Activated CD8-positive, alpha-beta memory T cell treated with anti-CD3 and anti-CD28 coated beads, Interleukin-2, amount 10 ng/mL, durations not matched to agents 7 days and 5 days (primary cell): ENCODE measurements around the gene TMEM150B. TPM values are rescaled to one million over a fixed set of nuclear protein-coding genes. Genes with fewer than 3 reads are reported as not detected.
A peak's percentile ranks its signal among the peaks of the same experiment; 100 is the strongest.

Source experiments
- ATAC-seq: fragments of 150-1000 bp; cut with Tn5 transposase; one replicate; pipeline ENCODE4 v1.10.0; 2021; ENCODE audit warnings: moderate library complexity
- CTCF ChIA-PET: fragments of 350-600 bp; sonication (Branson Sonifier 250); formaldehyde crosslinking; loops from one replicate; lab custom pipeline; 2021; ENCODE audit warnings: antibody characterized with exemption; lab: Charles Lee
- DNase-seq: peaks from one replicate; pipeline ENCODE4 v3.0.0-alpha.2; 2020
- H3K27ac Mint-ChIP-seq: one replicate; pipeline ENCODE4 v1.8.0; 2021; ENCODE audit warnings: mild to moderate bottlenecking, mixed read lengths
- H3K27me3 Mint-ChIP-seq: one replicate; pipeline ENCODE4 v1.8.0; 2021; ENCODE audit warnings: mixed read lengths
- H3K36me3 Mint-ChIP-seq: one replicate; pipeline ENCODE4 v1.8.0; 2021; ENCODE audit warnings: mild to moderate bottlenecking, mixed read lengths
- H3K4me1 Mint-ChIP-seq: one replicate; pipeline ENCODE4 v1.8.0; 2021; ENCODE audit warnings: mixed read lengths
- H3K4me3 Mint-ChIP-seq: one replicate; pipeline ENCODE4 v1.8.0; 2021; ENCODE audit warnings: mild to moderate bottlenecking, moderate library complexity, mixed read lengths
- H3K9me3 Mint-ChIP-seq: one replicate; pipeline ENCODE4 v1.8.0; 2022; ENCODE audit warnings: low read depth, mixed read lengths
- total RNA-seq, 2 experiments: library from RNA; stranded (reverse); gene quantifications; one replicate each; pipeline ENCODE4 v1.2.3, GENCODE V29; 2021

The TMEM150B gene
- total RNA-seq, 2 experiments from 2014 or later = 1.2 to 2.4 TPM

DNA sequence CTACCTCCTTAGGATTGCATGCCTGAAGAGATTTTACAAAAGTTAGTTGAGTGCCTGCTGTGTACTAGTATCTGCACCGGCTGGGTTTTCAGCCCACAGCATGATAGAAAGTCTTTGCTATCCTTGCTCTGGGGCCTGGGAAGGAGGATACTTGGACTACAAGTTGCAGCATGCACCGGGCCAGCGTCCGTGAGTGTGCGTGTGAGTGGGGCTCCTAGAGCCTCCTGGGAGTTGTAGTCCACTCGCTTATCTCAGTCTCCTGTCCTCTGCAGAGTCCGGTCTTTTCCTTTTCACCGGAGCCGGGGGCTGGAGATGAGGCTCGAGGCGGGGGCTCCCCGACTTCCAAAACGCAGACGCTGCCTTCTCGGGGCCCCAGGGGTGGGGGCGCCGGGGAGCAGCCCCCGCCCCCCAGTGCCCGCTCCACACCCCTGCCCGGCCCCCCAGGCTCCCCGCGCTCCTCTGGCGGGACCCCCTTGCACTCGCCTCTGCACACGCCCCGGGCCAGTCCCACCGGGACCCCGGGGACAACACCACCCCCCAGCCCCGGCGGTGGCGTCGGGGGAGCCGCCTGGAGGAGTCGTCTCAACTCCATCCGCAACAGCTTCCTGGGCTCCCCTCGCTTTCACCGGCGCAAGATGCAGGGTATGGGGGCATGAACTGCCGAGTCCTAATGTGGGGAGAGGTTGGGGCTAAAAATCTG lies 20.7 kb downstream of the TMEM150B start:
- ATAC-seq (peak; percentile 24), DNase-seq (peak; percentile 65)
- Mint-ChIP-seq H3K4me3 (no peak overlapping the region), H3K27me3 (no peaks in the 10 kb centered on the region), H3K4me1 (peaks cover 25% of the 10 kb centered on the region), H3K9me3 (no peaks in the 10 kb centered on the region), H3K27ac (no peak overlapping the region), H3K36me3 (peaks cover 4% of the 10 kb centered on the region)
- CTCF ChIA-PET = interaction anchor here (1.8 to 3.6 kb wide), 2 partner anchors 12 to 34 kb away, joined by 5 to 45 read pairs; partner anchors contain the start of gene KMT5C

DNA sequence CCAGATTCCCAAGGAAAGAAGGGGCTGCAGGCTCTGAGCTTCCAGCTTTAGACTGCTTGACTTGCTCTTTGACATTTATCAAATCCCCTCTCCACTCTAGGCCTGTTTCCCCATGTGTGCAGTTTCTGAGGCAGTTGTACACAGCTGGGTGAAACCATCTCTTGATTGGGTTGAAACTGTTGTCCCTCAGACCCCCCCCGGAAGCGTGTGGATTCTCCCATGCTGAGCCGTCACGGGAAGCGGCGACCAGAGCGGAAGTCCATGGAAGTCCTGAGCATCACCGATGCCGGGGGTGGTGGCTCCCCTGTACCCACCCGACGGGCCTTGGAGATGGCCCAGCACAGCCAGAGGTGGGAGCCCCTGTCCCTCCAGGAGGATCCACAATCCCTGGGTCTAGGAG lies 21.7 kb downstream of the TMEM150B start:
- H3K4me3 Mint-ChIP-seq = no peak overlapping the region
- CTCF ChIA-PET = interaction anchor here (1.0 to 3.9 kb wide), 11 partner anchors 11 to 201 kb away, joined by 4 to 58 read pairs (median 16); partner anchors contain the start of genes BRSK1, GARIN5B, HSPBP1 and KMT5C
- H3K27ac Mint-ChIP-seq = no peak overlapping the region
- H3K9me3 Mint-ChIP-seq = no peaks in the 10 kb centered on the region
- H3K4me1 Mint-ChIP-seq = peaks cover 28% of the 10 kb centered on the region
- H3K36me3 Mint-ChIP-seq = peaks cover 4% of the 10 kb centered on the region
- ATAC-seq (no peak), DNase-seq (no peak)
- peaks cover 3% of the 10 kb centered on the region for H3K27me3 Mint-ChIP-seq

DNA sequence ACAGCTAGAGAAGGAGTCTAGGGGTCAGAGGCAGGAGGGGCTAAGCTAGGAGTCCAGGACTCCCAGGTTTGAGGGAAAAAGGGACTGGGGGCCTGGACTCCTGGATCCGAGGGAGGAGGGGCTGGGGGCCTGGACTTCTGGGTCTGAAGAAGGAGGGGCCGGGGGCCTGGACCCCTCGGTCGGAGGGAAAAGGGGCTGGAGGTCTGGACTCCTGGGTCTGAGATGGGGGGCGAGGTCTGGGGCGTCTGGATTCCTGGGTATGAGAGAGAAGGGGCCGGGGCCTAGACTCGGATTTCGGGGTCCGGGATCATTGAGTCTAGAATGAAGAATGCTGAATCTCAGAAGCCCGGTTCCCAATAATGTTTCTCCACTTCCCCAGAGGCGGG lies 22.8 kb downstream of the TMEM150B start:
- CTCF ChIA-PET = interaction anchor here (0.6 to 3.9 kb wide), 33 partner anchors 10 to 1097 kb away, joined by 3 to 58 read pairs (median 6); partner anchors contain the start of genes BRSK1, HSPBP1, ISOC2 and KMT5C
- ATAC-seq (no peak), DNase-seq (no peak)
- H3K4me3 Mint-ChIP-seq = peak overlapping the region; percentile 78
- H3K36me3 Mint-ChIP-seq = peaks cover 4% of the 10 kb centered on the region
- H3K4me1 Mint-ChIP-seq = peaks cover 31% of the 10 kb centered on the region
- H3K9me3 Mint-ChIP-seq = no peaks in the 10 kb centered on the region
- peaks cover 3% of the 10 kb centered on the region for H3K27me3 Mint-ChIP-seq
- H3K27ac Mint-ChIP-seq = peak overlapping the region; percentile 94

DNA sequence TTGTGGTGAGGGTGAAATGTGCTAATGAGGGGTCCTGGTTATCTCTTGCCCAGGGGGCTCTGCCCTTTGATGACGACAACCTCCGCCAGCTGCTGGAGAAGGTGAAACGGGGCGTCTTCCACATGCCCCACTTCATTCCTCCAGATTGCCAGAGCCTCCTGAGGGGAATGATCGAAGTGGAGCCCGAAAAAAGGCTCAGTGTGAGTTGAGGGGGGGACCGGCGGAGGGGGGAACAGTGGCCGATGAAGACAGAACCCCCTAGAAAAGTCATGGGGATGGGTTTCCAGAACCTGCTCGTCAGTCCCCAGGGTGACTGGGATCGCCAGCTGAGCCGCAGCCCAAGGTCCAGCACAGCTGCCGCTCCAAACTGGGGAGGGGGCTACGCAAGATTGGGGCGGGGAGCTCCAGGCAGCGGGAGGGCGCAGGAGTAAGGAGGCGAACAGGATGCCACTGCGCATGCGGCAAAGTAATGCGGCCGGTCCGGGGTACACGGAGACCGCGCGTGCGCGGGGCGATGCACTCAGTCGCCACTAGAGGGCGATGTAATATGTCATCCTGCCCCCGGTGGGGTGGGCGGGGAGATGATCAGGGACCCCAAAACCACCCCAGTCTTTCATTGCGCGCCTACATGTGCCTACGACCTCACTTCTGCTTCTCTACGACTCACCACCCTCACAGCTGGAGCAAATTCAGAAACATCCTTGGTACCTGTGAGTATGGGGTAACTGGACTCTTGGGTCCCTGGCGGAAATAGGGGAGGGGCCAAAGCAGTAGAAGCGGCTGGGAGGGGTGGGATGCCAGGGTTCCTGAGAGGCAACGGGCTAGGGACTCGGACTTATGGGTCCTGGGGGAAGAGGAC lies 23.5 kb downstream of the TMEM150B start:
- Mint-ChIP-seq H3K9me3 (no peaks in the 10 kb centered on the region), H3K27ac (peak overlapping the region; percentile 94), H3K4me3 (peak overlapping the region; percentile 78), H3K27me3 (peaks cover 3% of the 10 kb centered on the region), H3K4me1 (peaks cover 31% of the 10 kb centered on the region), H3K36me3 (peaks cover 4% of the 10 kb centered on the region)
- CTCF ChIA-PET = interaction anchor here (0.6 to 3.9 kb wide), 43 partner anchors 10 to 1097 kb away, joined by 3 to 58 read pairs (median 5); partner anchors contain the start of genes BRSK1, GARIN5B, HSPBP1 and ISOC2
- ATAC-seq (peak; percentile 95), DNase-seq (peak; percentile 96)

DNA sequence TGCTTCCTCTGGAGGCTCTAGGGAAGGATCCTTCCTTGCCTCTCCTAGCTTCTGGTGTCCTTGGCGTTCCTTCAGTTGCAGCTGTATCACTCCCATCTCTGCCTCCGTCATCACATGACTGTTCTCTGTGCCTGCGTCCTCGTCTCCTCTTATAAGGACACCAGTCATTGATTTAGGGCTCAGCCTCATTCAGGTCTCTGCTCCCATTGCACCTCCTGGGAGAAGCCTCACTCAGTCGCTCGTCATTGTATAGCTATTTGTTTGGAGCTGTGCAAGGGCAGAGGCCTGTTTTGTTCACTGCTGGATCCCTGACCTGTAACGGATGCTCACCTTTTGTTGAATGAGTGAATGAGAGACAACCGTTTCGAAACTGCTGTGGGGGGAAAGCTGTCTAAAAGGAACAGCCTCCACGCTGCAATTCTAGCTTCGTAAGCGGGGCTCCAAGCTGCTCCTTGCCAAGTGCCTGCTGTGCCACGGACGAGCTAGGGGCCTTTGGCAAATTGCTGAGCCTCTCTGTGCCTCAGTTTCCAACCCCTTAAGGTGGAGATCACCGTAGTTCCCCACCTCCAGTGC lies 24.2 kb downstream of the TMEM150B start:
- peaks cover 4% of the 10 kb centered on the region for H3K36me3 Mint-ChIP-seq
- no peak overlapping the region for H3K4me3 Mint-ChIP-seq
- peaks cover 3% of the 10 kb centered on the region for H3K27me3 Mint-ChIP-seq
- ATAC-seq (no peak), DNase-seq (no peak)
- CTCF ChIA-PET = interaction anchor here (0.6 to 3.9 kb wide), 39 partner anchors 9 to 338 kb away, joined by 3 to 58 read pairs (median 6); partner anchors contain the start of genes BRSK1, GARIN5B, HSPBP1 and ISOC2
- peak overlapping the region; percentile 94 for H3K27ac Mint-ChIP-seq
- peaks cover 31% of the 10 kb centered on the region for H3K4me1 Mint-ChIP-seq
- no peaks in the 10 kb centered on the region for H3K9me3 Mint-ChIP-seq

DNA sequence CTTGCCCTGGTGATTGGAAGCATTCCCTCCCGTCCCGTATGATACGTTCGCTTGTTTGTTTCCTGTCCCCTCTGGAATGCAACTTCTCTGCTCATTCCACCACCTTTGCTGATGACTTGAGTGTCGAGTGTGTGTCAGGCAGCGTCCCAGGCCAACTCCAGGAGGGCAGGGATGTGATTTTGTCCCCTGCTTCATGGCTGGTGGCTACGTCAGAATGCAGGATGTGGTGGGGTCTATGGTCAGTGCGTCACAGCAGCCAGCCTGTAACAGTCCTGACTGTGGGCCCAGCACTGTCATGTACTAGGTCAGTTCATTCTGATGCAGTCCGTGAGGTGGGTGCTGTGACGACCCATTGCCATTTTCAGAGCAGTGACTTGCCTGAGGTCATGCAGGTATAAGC lies 25.1 kb downstream of the TMEM150B start:
- H3K4me3 Mint-ChIP-seq = no peak overlapping the region
- CTCF ChIA-PET = interaction anchor here (2.6 to 3.9 kb wide), 3 partner anchors 8 to 333 kb away, joined by 6 to 58 read pairs (median 46); partner anchors contain the start of gene TMEM238
- H3K27ac Mint-ChIP-seq = no peak overlapping the region

DNA sequence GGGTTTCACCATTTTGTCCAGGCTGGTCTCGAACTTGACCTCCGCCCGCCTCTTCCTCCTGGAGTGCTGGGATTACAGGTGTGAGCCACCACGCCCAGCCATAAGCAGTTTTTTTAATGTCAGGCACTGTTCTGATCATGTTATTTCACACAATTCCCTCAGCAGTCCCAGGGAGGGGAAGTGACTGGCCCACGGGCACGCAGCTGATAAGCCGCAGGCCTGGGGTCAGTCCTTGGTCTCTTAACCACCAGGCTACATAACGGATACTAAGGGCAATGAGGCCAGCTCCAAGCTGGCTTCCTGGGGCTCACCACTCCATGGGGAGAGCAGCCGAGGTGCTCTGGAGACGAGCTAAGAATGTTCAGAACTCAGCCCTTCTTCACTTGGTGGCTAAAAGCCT lies 27.9 kb downstream of the TMEM150B start:
- no peak for ATAC-seq
- Mint-ChIP-seq H3K4me3 (no peak overlapping the region), H3K36me3 (no peaks in the 10 kb centered on the region), H3K27ac (no peak overlapping the region), H3K9me3 (no peaks in the 10 kb centered on the region), H3K27me3 (peaks cover 3% of the 10 kb centered on the region), H3K4me1 (peaks cover 24% of the 10 kb centered on the region)
- CTCF ChIA-PET = no interaction called here
- DNase-seq = no peak

More for the DNA sequence above, 25.1 kb downstream of the TMEM150B start:
- Mint-ChIP-seq H3K4me1 (peaks cover 25% of the 10 kb centered on the region), H3K36me3 (peaks cover 2% of the 10 kb centered on the region), H3K27me3 (peaks cover 3% of the 10 kb centered on the region), H3K9me3 (no peaks in the 10 kb centered on the region)
- DNase-seq (no peak), ATAC-seq (no peak)

DNA sequence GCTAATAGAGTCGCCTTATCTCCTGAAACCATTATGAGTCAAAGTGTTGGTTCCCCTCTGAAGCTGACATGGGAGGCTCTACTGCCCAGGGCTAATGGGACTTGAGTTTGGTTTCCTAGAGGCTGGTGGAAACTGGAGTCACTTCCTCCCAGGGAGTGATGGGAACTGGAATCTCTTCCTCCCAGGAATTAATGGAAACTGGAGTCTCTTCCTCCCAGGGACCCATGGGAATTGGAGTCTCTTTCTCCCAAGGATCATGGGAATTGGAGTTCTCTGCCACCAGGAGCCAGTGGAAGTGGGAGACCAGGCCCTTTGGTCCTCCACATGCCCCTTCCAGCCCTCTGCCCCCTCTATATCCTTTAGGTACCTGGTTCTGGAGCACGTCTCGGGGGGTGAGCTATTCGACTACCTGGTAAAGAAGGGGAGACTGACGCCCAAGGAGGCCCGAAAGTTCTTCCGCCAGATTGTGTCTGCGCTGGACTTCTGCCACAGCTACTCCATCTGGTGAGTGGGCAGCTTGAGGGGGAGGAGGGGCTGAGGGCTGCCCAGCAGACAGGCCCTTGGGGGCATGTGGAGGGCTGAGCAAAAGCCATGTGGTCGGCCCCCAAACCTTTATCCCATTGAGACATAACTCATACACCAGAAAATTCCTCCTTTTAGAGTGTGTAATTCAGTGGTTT lies 35.9 kb downstream of the TMEM150B start:
- CTCF ChIA-PET = no interaction called here
- Mint-ChIP-seq H3K4me1 (peaks cover 8% of the 10 kb centered on the region), H3K27ac (no peak overlapping the region), H3K9me3 (no peaks in the 10 kb centered on the region), H3K36me3 (no peaks in the 10 kb centered on the region), H3K27me3 (no peaks in the 10 kb centered on the region), H3K4me3 (no peak overlapping the region)
- DNase-seq (no peak), ATAC-seq (no peak)

DNA sequence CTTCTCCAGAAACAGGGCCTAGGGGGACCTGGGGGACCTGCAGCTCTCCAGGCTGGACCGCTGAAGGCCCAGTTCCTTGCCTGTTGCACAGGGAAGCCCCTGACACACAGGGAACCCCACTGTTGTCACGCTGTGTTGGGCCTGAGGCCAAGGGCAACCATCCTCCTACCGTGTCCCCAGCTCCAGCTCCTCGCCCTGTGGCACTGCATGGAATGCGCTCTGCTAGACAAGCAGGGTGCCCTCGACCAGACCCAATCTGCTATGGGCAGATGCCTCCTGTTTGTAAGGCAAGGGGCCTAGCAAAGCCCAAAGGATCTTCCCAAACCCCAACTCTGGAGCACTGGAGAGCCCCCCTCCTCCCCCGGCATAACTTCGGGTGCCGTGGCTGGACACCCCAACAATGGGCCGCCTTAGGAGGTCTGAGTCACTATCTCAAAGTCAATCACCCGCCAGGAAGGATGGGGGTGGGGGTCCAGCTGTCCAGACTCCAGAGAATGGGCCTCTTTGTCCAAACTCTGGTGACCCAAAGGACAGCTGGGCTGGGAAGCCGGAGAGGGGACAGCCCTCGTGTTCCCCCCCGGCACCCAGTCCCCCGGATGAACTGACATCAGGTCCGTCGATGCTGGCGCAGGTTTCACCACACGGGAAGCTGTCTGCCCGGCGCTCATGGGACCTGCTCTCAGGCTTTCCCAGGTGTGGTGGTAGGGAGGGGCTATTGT lies 37.6 kb downstream of the TMEM150B start:
- H3K4me3 Mint-ChIP-seq = no peak overlapping the region
- CTCF ChIA-PET = interaction anchor here (0.6 to 1.3 kb wide), 2 partner anchors 15 to 189 kb away, joined by 3 to 9 read pairs; no protein-coding TSS in a partner anchor
- DNase-seq (no peak), ATAC-seq (no peak)
- H3K27me3 Mint-ChIP-seq = peaks cover 4% of the 10 kb centered on the region
- no peaks in the 10 kb centered on the region for H3K36me3 Mint-ChIP-seq
- no peaks in the 10 kb centered on the region for H3K9me3 Mint-ChIP-seq
- H3K4me1 Mint-ChIP-seq = peaks cover 16% of the 10 kb centered on the region
- H3K27ac Mint-ChIP-seq = no peak overlapping the region

DNA sequence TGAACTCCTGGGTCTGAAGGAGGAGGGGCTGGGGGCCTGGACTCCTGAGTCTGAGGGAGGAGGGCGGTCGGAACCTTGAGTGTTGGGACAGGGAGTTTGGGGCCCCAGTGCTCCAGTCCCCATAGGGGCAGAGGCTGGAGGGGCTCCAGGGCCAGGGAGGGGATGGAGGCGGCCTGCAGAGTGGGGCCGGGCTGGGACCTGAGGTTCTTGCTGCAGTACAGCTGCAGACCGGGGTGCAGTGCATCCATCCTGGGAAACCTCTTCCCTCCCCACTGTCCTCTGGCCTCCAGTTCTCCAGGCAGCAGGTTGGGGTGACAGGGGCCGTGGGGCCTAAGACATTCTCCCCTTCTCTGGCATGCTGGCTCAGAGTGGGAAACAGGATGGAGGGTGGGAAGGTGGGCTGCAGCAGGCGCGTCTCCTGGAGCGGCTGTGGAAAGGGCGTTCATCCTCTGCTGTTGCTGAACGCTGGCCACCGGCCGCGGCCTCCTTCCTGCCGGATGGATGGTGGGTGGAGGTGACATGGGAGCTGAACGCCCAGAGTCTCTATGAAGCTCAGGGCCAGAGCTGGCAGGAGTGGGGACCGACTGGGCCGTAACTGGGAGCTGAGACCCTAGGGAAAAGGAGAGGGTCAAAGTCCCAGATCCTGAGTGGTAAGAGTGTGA lies 39.8 kb downstream of the TMEM150B start:
- Mint-ChIP-seq H3K27me3 (peaks cover 4% of the 10 kb centered on the region), H3K27ac (no peak overlapping the region), H3K36me3 (no peaks in the 10 kb centered on the region), H3K4me1 (peaks cover 22% of the 10 kb centered on the region), H3K9me3 (no peaks in the 10 kb centered on the region), H3K4me3 (no peak overlapping the region)
- DNase-seq (no peak), ATAC-seq (no peak)
- CTCF ChIA-PET = no interaction called here

DNA sequence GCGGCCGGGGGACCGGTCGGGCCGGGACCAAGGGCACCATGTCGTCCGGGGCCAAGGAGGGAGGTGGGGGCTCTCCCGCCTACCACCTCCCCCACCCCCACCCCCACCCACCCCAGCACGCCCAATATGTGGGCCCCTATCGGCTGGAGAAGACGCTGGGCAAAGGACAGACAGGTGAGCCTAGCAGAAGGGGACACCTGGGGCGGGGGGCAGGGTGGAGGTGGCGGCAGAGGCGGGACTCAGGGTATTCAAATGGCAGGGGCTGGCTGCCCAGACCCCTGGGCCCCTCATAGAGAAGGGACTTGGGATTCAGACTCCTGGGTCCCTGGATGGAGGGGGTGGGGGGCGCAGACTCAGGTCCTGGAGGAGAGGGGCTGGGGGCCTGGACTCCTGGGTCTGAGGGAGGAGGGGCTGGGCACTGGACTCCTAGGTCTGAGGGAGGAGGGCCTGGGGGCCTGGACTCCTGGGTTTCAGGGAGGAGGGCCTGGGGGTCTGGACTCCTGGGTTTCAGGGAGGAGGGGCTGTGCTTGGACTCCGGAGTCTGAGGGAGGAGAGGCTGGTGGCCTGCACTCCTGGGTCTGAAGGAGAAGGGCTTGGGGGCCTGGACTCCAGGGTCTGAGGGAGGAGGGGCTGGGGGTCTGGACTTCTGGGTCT lies 40.6 kb downstream of the TMEM150B start:
- ATAC-seq (no peak), DNase-seq (no peak)
- Mint-ChIP-seq H3K27ac (no peak overlapping the region), H3K9me3 (no peaks in the 10 kb centered on the region), H3K4me1 (peaks cover 28% of the 10 kb centered on the region), H3K36me3 (no peaks in the 10 kb centered on the region), H3K4me3 (no peak overlapping the region), H3K27me3 (peaks cover 4% of the 10 kb centered on the region)
- CTCF ChIA-PET = no interaction called here
